ENCODE measurements around the gene SYNDIG1. TPM values are rescaled to one million over a fixed set of nuclear protein-coding genes. Genes with fewer than 3 reads are reported as not detected.

The SYNDIG1 gene
- total RNA-seq, 1 experiment from 2014 or later = 5.4 TPM

DNA sequence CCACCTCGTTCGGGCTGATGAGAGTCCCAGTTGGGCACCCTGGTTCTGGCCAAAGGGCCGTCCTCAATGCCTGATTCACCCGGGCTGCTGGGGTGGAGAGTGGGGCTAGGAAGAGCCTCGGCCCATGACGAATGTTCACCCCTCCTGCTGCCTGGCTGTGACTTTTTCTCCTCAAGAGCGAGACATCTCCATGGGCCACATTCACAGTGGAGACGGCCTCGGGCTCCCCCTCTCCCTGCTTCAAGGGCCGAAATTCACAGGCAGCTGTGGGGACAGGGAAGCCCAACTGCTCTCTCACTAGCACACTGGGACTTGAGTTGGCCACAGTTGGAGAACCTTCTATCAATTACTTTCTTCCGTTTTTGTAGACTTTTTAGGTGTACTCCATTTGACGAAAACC, 138.0 kb downstream of the SYNDIG1 start:
- Histone ChIP-seq H4K5ac (ENCODE audit: insufficient read length, low read depth, low read length) (no peak overlapping the region), H2BK5ac (ENCODE audit: insufficient read length, low read length) (no peak overlapping the region), H4K8ac (replicated peaks; ENCODE audit: insufficient read length, low read depth, low read length) (no peak overlapping the region), H3K14ac (ENCODE audit: insufficient read depth, low read length) (no peak overlapping the region), H3K9me3 (ENCODE audit: control insufficient read depth, low read depth, low read length) (no peaks in the 10 kb centered on the region), H3K4me2 (ENCODE audit: insufficient read depth, insufficient read length, low read length) (no peak overlapping the region), H3K4me1 (ENCODE audit: insufficient read depth, low read length) (peaks cover 6% of the 10 kb centered on the region; the same call in 1 of the 2 replicates), H3T11ph (ENCODE audit: low read length) (no peak overlapping the region), H3K79me2 (ENCODE audit: insufficient read depth, low read length) (peaks cover 3% of the 10 kb centered on the region; the same call in 1 of the 2 replicates), H3K56ac (ENCODE audit: insufficient read length, low read depth, low read length) (no peak overlapping the region), H3K79me1 (ENCODE audit: insufficient read depth, low read depth, low read length, poor library complexity, severe bottlenecking) (no peaks in the 10 kb centered on the region), H3K18ac (ENCODE audit: insufficient read length, low read depth, low read length) (no peak overlapping the region), H3K4ac (ENCODE audit: low read depth, low read length) (no peak overlapping the region), H4K20me1 (ENCODE audit: control insufficient read depth, insufficient read depth, insufficient read length) (no peaks in the 10 kb centered on the region), H2BK15ac (ENCODE audit: low read depth, low read length) (no peak overlapping the region), H2BK20ac (ENCODE audit: low read depth, low read length, poor library complexity, severe bottlenecking) (no peak overlapping the region), H2BK120ac (ENCODE audit: low read depth, low read length, poor library complexity, severe bottlenecking) (no peak overlapping the region), H3K9ac (ENCODE audit: extremely low read depth, insufficient read length, low read length) (no peak overlapping the region), H2AK5ac (ENCODE audit: insufficient read length, low read length) (no peak overlapping the region), H3K23me2 (ENCODE audit: insufficient read length, low read depth, low read length, poor library complexity, severe bottlenecking) (no peaks in the 10 kb centered on the region), H3K27me3 (ENCODE audit: insufficient read depth, low read length) (no peaks in the 10 kb centered on the region), H3K23ac (ENCODE audit: insufficient read length, low read depth, low read length) (no peak overlapping the region), H2AFZ (ENCODE audit: low read length) (no peak overlapping the region), H4K91ac (ENCODE audit: insufficient read length, low read depth, low read length) (no peak overlapping the region), H3K27ac (ENCODE audit: insufficient read length, low read depth, low read length) (no peak overlapping the region), H2BK12ac (ENCODE audit: insufficient read length, low read depth, low read length) (no peak overlapping the region)
- H3K27me3 Mint-ChIP-seq (ENCODE audit: low read depth) = no peaks in the 10 kb centered on the region; the same call in 1 of the 2 replicates
- H3K9me3 Mint-ChIP-seq = no peaks in the 10 kb centered on the region
- no peak for DNase-seq
- no CpG with 5 or more reads among the region's 12 CpGs for WGBS (ENCODE audit: extremely low coverage, insufficient read length, low lambda C conversion rate)
- H3K4me1 Mint-ChIP-seq = peaks cover 24 to 29% of the 10 kb centered on the region in 2 experiments
- no peak for TF ChIP-seq CTCF (conservative IDR thresholded peaks at IDR 0.05)
- peaks cover 0 to 1% (median 0%) of the 10 kb centered on the region in 3 experiments; a peak in 2 of 7 replicates for H3K36me3 Mint-ChIP-seq (ENCODE audit: insufficient read depth in 1 of 3, low read depth in 3 of 3)
- no peak overlapping the region for H3K4me3 Mint-ChIP-seq
- no peak overlapping the region for H3K27ac Mint-ChIP-seq
